ENCODE measurements around the gene MAPKAPK2. TPM values are rescaled to one million over a fixed set of nuclear protein-coding genes. Genes with fewer than 3 reads are reported as not detected.
"Not testable (repeated sequence)": the region's sequence is repeated elsewhere in the genome, so short reads cannot be mapped to it uniquely, and the experiment has no call there.

The MAPKAPK2 gene
- total RNA-seq, 2 experiments from 2014 or later: 157 to 166 TPM

- Mint-ChIP-seq H3K4me1 (ENCODE audit: low read depth) (peaks cover 71% of the 10 kb centered on the region), H3K4me3 (peak overlapping the region; percentile 26), H3K27ac (peak overlapping the region; percentile 88)
- not testable (repeated sequence) for H3K9me3 ChIP-seq (ENCODE audit: control insufficient read depth in 1 of 2, insufficient read depth in 1 of 2, low read length in 2 of 2); H3K36me3 ChIP-seq (ENCODE audit: insufficient read depth, low read length); H3K27me3 ChIP-seq (ENCODE audit: control insufficient read depth in 1 of 2, insufficient read depth in 2 of 2, low read length in 2 of 2); H3K27ac ChIP-seq (ENCODE audit: low read depth in 1 of 2, low read length in 2 of 2); H3K9me3 Mint-ChIP-seq; H3K4me3 ChIP-seq (ENCODE audit: low read length); H3K27me3 Mint-ChIP-seq; H3K36me3 Mint-ChIP-seq (ENCODE audit: low read depth)
- DNase-seq: peak in 3 of 14 experiments; percentile 33 to 38 (median 38)
- CTCF ChIA-PET: interaction anchor here (0.8 to 7.9 kb wide), 4 partner anchors 30 to 216 kb away, joined by 3 to 57 read pairs (median 6); no protein-coding TSS in a partner anchor
- H3K4me1 ChIP-seq (ENCODE audit: insufficient read depth, low read length): peaks cover 59% of the 10 kb centered on the region
- intact Hi-C loops (cut with DNase I, micrococcal nuclease): loop anchor here (1.0 to 2.0 kb wide), 3 partner anchors 7 to 37 kb away; no protein-coding TSS in a partner anchor
- ATAC-seq (ENCODE audit: poor library complexity): peak; percentile 21
- POLR2A ChIA-PET: interaction anchor here (0.5 to 3.2 kb wide), 18 partner anchors 9 to 326 kb away, joined by 3 to 42 read pairs (median 5); partner anchors contain the start of gene FCMR
Measured at GRCh38 chr1:206765771-206766170, 81.1 kb downstream of the MAPKAPK2 start.

- Mint-ChIP-seq H3K27ac (peak overlapping the region; percentile 88), H3K4me3 (peak overlapping the region; percentile 84), H3K27me3 (no peaks in the 10 kb centered on the region), H3K36me3 (ENCODE audit: low read depth) (no peaks in the 10 kb centered on the region), H3K4me1 (ENCODE audit: low read depth) (peaks cover 74% of the 10 kb centered on the region), H3K9me3 (no peaks in the 10 kb centered on the region)
- ChIA-PET CTCF (interaction anchor here (2.6 to 7.9 kb wide), 2 partner anchors 31 to 43 kb away, joined by 8 to 57 read pairs; no protein-coding TSS in a partner anchor), POLR2A (interaction anchor here (0.8 to 3.2 kb wide), 16 partner anchors 9 to 156 kb away, joined by 3 to 42 read pairs (median 5); partner anchors contain the start of gene FCMR)
- Histone ChIP-seq H3K27ac (ENCODE audit: low read depth in 1 of 2, low read length in 2 of 2) (no peak overlapping the region), H3K27me3 (ENCODE audit: control insufficient read depth in 1 of 2, insufficient read depth in 2 of 2, low read length in 2 of 2) (no peaks in the 10 kb centered on the region), H3K4me3 (ENCODE audit: low read length) (no peak overlapping the region), H3K9me3 (ENCODE audit: control insufficient read depth in 1 of 2, insufficient read depth in 1 of 2, low read length in 2 of 2) (no peaks in the 10 kb centered on the region), H3K4me1 (ENCODE audit: insufficient read depth, low read length) (peaks cover 64% of the 10 kb centered on the region), H3K36me3 (ENCODE audit: insufficient read depth, low read length) (no peaks in the 10 kb centered on the region)
- TF ChIP-seq, protein P1, sequence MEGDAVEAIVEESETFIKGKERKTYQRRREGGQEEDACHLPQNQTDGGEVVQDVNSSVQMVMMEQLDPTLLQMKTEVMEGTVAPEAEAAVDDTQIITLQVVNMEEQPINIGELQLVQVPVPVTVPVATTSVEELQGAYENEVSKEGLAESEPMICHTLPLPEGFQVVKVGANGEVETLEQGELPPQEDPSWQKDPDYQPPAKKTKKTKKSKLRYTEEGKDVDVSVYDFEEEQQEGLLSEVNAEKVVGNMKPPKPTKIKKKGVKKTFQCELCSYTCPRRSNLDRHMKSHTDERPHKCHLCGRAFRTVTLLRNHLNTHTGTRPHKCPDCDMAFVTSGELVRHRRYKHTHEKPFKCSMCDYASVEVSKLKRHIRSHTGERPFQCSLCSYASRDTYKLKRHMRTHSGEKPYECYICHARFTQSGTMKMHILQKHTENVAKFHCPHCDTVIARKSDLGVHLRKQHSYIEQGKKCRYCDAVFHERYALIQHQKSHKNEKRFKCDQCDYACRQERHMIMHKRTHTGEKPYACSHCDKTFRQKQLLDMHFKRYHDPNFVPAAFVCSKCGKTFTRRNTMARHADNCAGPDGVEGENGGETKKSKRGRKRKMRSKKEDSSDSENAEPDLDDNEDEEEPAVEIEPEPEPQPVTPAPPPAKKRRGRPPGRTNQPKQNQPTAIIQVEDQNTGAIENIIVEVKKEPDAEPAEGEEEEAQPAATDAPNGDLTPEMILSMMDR (IDR thresholded peaks at IDR 0.05): no peak
- ATAC-seq (ENCODE audit: poor library complexity) (peak; percentile 84), DNase-seq (peak; percentile 48 to 90 (median 66))
- intact Hi-C loops (cut with DNase I, micrococcal nuclease): loop anchor here (1.0 to 2.0 kb wide), 3 partner anchors 8 to 36 kb away; no protein-coding TSS in a partner anchor
Measured at GRCh38 chr1:206766251-206766856, 81.6 kb downstream of the MAPKAPK2 start.

GRCh38 chr1:206768472-206769303 lies 84.0 kb downstream of the MAPKAPK2 start:
- Histone ChIP-seq H3K4me3 (ENCODE audit: low read length) (no peak overlapping the region), H3K9me3 (ENCODE audit: control insufficient read depth in 1 of 2, insufficient read depth in 1 of 2, low read length in 2 of 2) (no peaks in the 10 kb centered on the region), H3K27ac (ENCODE audit: low read depth in 1 of 2, low read length in 2 of 2) (peak overlapping the region in 1 of 2 donors; percentile 27), H3K4me1 (ENCODE audit: insufficient read depth, low read length) (peaks cover 78% of the 10 kb centered on the region), H3K36me3 (ENCODE audit: insufficient read depth, low read length) (no peaks in the 10 kb centered on the region), H3K27me3 (ENCODE audit: control insufficient read depth in 1 of 2, insufficient read depth in 2 of 2, low read length in 2 of 2) (no peaks in the 10 kb centered on the region)
- intact Hi-C loops (cut with DNase I, micrococcal nuclease): loop anchor here in 1 of 2 experiments (2.0 kb wide), 1 partner anchor 20 kb away; no protein-coding TSS in a partner anchor
- DNase-seq (peak in 1 of 14 experiments; percentile 29), ATAC-seq (ENCODE audit: poor library complexity) (no peak)
- Mint-ChIP-seq H3K4me1 (ENCODE audit: low read depth) (peaks cover 86% of the 10 kb centered on the region), H3K27ac (peak overlapping the region; percentile 31), H3K36me3 (ENCODE audit: low read depth) (no peaks in the 10 kb centered on the region), H3K27me3 (no peaks in the 10 kb centered on the region), H3K9me3 (no peaks in the 10 kb centered on the region), H3K4me3 (peak overlapping the region; percentile 65)
- ChIA-PET CTCF (interaction anchor here (0.6 to 7.9 kb wide), 4 partner anchors 8 to 41 kb away, joined by 3 to 57 read pairs (median 4); no protein-coding TSS in a partner anchor), POLR2A (interaction anchor here (0.9 to 5.3 kb wide), 15 partner anchors 10 to 154 kb away, joined by 3 to 53 read pairs (median 4); partner anchors contain the start of gene FCMR)
- TF ChIP-seq, protein P1 (IDR thresholded peaks at IDR 0.05): no peak

All from CD4-positive, alpha-beta T cell (primary cell).